IMR-90 (cell line): ENCODE results near the gene PARP11. TPM values are rescaled to one million over a fixed set of nuclear protein-coding genes. Genes with fewer than 3 reads are reported as not detected.

Experiments used
- ATAC-seq: fragments of 200-7000 bp; cut with Tn5 transposase; 2 replicates; pipeline ENCODE4 v1.9.1; 2020; ENCODE audit warnings: low read depth, mild to moderate bottlenecking, moderate library complexity
- BruUV-seq: library from RNA; stranded (reverse); fragments of 400-500 nt; replicated peaks from 2 replicates; lab custom pipeline; 2021; lab: Mats Ljungman, UMichigan
- CTCF ChIA-PET: fragments of 300-600 bp; formaldehyde crosslinking; extraction: SDS; loops from one replicate; lab custom pipeline; 2021; ENCODE audit warnings: antibody characterized with exemption; lab: Yijun Ruan, JAX
- POLR2A ChIA-PET: fragments of 300-600 bp; sonication (Branson Sonifier 250); formaldehyde crosslinking; loops from one replicate; lab custom pipeline; 2022; ENCODE audit warnings: antibody characterized with exemption; ENCODE audit not compliant: unreplicated experiment; lab: Charles Lee
- DNase-seq: peaks from one replicate; pipeline ENCODE4 v3.0.0; 2013
- H2AFZ ChIP-seq: replicated peaks from 2 replicates; pipeline ENCODE3; 2013; ENCODE audit warnings: low read length, mild to moderate bottlenecking; ENCODE audit not compliant: poor library complexity
- H2AK5ac ChIP-seq: 2 replicates; pipeline ENCODE4 v1.6.1; 2013; ENCODE audit warnings: low read depth, low read length, inconsistent platforms
- H2AK9ac ChIP-seq: replicated peaks from 2 replicates; pipeline ENCODE3; 2013; ENCODE audit warnings: mild to moderate bottlenecking, low read depth, low read length, moderate library complexity; ENCODE audit not compliant: poor library complexity
- H2BK120ac ChIP-seq: 2 replicates; pipeline ENCODE4 v1.6.1; 2013; ENCODE audit warnings: low read depth, low read length, inconsistent platforms
- H2BK15ac ChIP-seq: 3 replicates; pipeline ENCODE4 v1.6.1; 2013; ENCODE audit warnings: low read depth, low read length, inconsistent platforms
- H2BK20ac ChIP-seq: 2 replicates; pipeline ENCODE4 v1.6.1; 2013; ENCODE audit warnings: low read depth, mild to moderate bottlenecking, inconsistent platforms, low read length, moderate library complexity
- H2BK5ac ChIP-seq: 2 replicates; pipeline ENCODE4 v1.6.1; 2013; ENCODE audit warnings: mild to moderate bottlenecking, low read depth, low read length, inconsistent platforms; ENCODE audit not compliant: poor library complexity, severe bottlenecking
- H3K14ac ChIP-seq: replicated peaks from 2 replicates; pipeline ENCODE4 v1.6.1; 2013; ENCODE audit warnings: low read depth, low read length, inconsistent platforms
- H3K18ac ChIP-seq: 2 replicates; pipeline ENCODE4 v1.6.1; 2013; ENCODE audit warnings: low read depth, low read length, control low read depth
- H3K23ac ChIP-seq: 2 replicates; pipeline ENCODE4 v1.6.1; 2013; ENCODE audit warnings: low read depth, low read length, inconsistent platforms
- H3K27ac ChIP-seq: 2 replicates; pipeline ENCODE4 v1.5.1; 2013; ENCODE audit warnings: mild to moderate bottlenecking, control low read depth, low read length; ENCODE audit not compliant: insufficient read depth
- H3K27me3 ChIP-seq: 2 replicates; pipeline ENCODE4 v1.6.1; 2013; ENCODE audit warnings: low read length; ENCODE audit not compliant: control insufficient read depth, insufficient read depth
- H3K36me3 ChIP-seq: 2 replicates; pipeline ENCODE4 v1.6.1; 2013; ENCODE audit warnings: low read length, mixed read lengths; ENCODE audit not compliant: control insufficient read depth, insufficient read depth
- H3K4ac ChIP-seq: 2 replicates; pipeline ENCODE4 v1.6.1; 2013; ENCODE audit warnings: low read depth, low read length, inconsistent platforms
- H3K4me1 ChIP-seq: 2 replicates; pipeline ENCODE4 v1.6.1; 2013; ENCODE audit warnings: low read length, mixed read lengths; ENCODE audit not compliant: control insufficient read depth, insufficient read depth
- H3K4me2 ChIP-seq: 2 replicates; pipeline ENCODE4 v1.6.1; 2013; ENCODE audit warnings: low read depth, mild to moderate bottlenecking, control low read depth, low read length, moderate library complexity
- H3K4me3 ChIP-seq: 2 replicates; pipeline ENCODE4 v1.5.1; 2013; ENCODE audit warnings: low read depth, mild to moderate bottlenecking, control low read depth, low read length, moderate library complexity; ENCODE audit not compliant: insufficient read depth
- H3K56ac ChIP-seq: 2 replicates; pipeline ENCODE4 v1.6.1; 2013; ENCODE audit warnings: low read length, inconsistent platforms; ENCODE audit not compliant: insufficient read depth; ENCODE audit errors: extremely low read depth
- H3K79me1 ChIP-seq, 2 experiments: 2 replicates each; pipeline ENCODE4 v1.6.1; 2013; ENCODE audit warnings: low read length in 2 of 2, inconsistent platforms in 1 of 2, low read depth in 1 of 2
- H3K9ac ChIP-seq: 2 replicates; pipeline ENCODE4 v1.6.1; 2013; ENCODE audit warnings: low read depth, low read length, control low read depth
- H3K9me1 ChIP-seq: 2 replicates; pipeline ENCODE4 v1.6.1; 2013; ENCODE audit warnings: low read length, inconsistent platforms; ENCODE audit not compliant: insufficient read depth
- H3K9me3 ChIP-seq: 2 replicates; pipeline ENCODE4 v1.6.1; 2013; ENCODE audit warnings: low read length; ENCODE audit not compliant: control insufficient read depth, insufficient read depth
- H4K20me1 ChIP-seq: 2 replicates; pipeline ENCODE4 v1.6.1; 2013; ENCODE audit warnings: low read length, inconsistent platforms; ENCODE audit not compliant: insufficient read depth
- H4K5ac ChIP-seq: 2 replicates; pipeline ENCODE4 v1.6.1; 2013; ENCODE audit warnings: mild to moderate bottlenecking, low read depth, low read length, control low read depth
- H4K8ac ChIP-seq, 2 experiments: 2 replicates each; pipeline ENCODE4 v1.6.1; 2013; ENCODE audit warnings: low read depth in 2 of 2, low read length in 2 of 2, control low read depth in 1 of 2, inconsistent platforms in 1 of 2
- H4K91ac ChIP-seq: 2 replicates; pipeline ENCODE4 v1.6.1; 2013; ENCODE audit warnings: low read depth, low read length, inconsistent platforms; ENCODE audit not compliant: insufficient read depth
- BHLHE40 ChIP-seq: fragments of 150-350 bp; IDR thresholded peaks from 2 replicates; pipeline ENCODE4 v1.6.1; 2016; ENCODE audit warnings: mild to moderate bottlenecking, low read depth, low read length
- CEBPB ChIP-seq: IDR thresholded peaks from 2 replicates; pipeline ENCODE4 v1.6.1; 2012; ENCODE audit warnings: low read depth, low read length, improper control_type of control experiment
- CHD1 ChIP-seq: IDR thresholded peaks from 2 replicates; pipeline ENCODE4 v1.6.1; 2012; ENCODE audit warnings: low read depth, low read length, improper control_type of control experiment
- CTCF ChIP-seq: conservative IDR thresholded peaks from 2 replicates; pipeline ENCODE4 v1.5.1; 2012; ENCODE audit warnings: mild to moderate bottlenecking, low read depth, low read length, improper control_type of control experiment
- ELK1 ChIP-seq: fragments of 150-350 bp; IDR thresholded peaks from 2 replicates; pipeline ENCODE4 v1.6.1; 2016; ENCODE audit warnings: low read depth, mild to moderate bottlenecking, low read length, moderate library complexity, borderline replicate concordance
- FOS ChIP-seq: fragments of 150-350 bp; IDR thresholded peaks from 2 replicates; pipeline ENCODE4 v1.6.1; 2016; ENCODE audit warnings: low read depth, low read length
- MAFK ChIP-seq: IDR thresholded peaks from 2 replicates; pipeline ENCODE4 v1.6.1; 2012; ENCODE audit warnings: low read depth, low read length, improper control_type of control experiment
- MAZ ChIP-seq: IDR thresholded peaks from 2 replicates; pipeline ENCODE4 v1.6.1; 2012; ENCODE audit warnings: low read depth, mild to moderate bottlenecking, low read length, improper control_type of control experiment, moderate library complexity, borderline replicate concordance
- MXI1 ChIP-seq: IDR thresholded peaks from 2 replicates; pipeline ENCODE4 v1.6.1; 2012; ENCODE audit warnings: low read depth, mild to moderate bottlenecking, low read length, moderate library complexity, borderline replicate concordance
- NFE2L2 ChIP-seq: fragments of 150-350 bp; IDR thresholded peaks from 2 replicates; pipeline ENCODE4 v1.6.1; 2016; ENCODE audit warnings: low read depth, mild to moderate bottlenecking, low read length
- POLR2A ChIP-seq: IDR thresholded peaks from 2 replicates; pipeline ENCODE4 v1.6.1; 2012; ENCODE audit warnings: mild to moderate bottlenecking, low read depth, low read length
- RAD21 ChIP-seq: IDR thresholded peaks from 2 replicates; pipeline ENCODE4 v1.6.1; 2012; ENCODE audit warnings: low read length, improper control_type of control experiment
- RCOR1 ChIP-seq: IDR thresholded peaks from 2 replicates; pipeline ENCODE4 v1.6.1; 2012; ENCODE audit warnings: mild to moderate bottlenecking, low read length, improper control_type of control experiment; ENCODE audit not compliant: insufficient replicate concordance
- RFX5 ChIP-seq: IDR thresholded peaks from 2 replicates; pipeline ENCODE4 v1.8.0; 2012; ENCODE audit warnings: low read depth, mild to moderate bottlenecking, low read length, moderate library complexity
- SMC3 ChIP-seq: fragments of 150-350 bp; IDR thresholded peaks from 2 replicates; pipeline ENCODE4 v1.6.1; 2016; ENCODE audit warnings: low read depth, mild to moderate bottlenecking, antibody characterized with exemption, low read length, moderate library complexity
- USF2 ChIP-seq: fragments of 150-350 bp; IDR thresholded peaks from 2 replicates; pipeline ENCODE4 v1.6.1; 2017; ENCODE audit warnings: mild to moderate bottlenecking, antibody characterized with exemption, low read length, low read depth
- WGBS, 2 experiments: methylation state at CpG; one replicate each; pipeline versions ENCODE4 v1.1.5 to v1.1.7; 2013; ENCODE audit warnings: missing lambda C conversion rate in 2 of 2; ENCODE audit not compliant: insufficient read length in 1 of 2; ENCODE audit errors: extremely low coverage in 2 of 2; 5-methylcytosine and 5-hydroxymethylcytosine counted together
- dilution Hi-C: fragments of 300-500 bp; cut with HindIII; formaldehyde crosslinking; loops from one replicate; pipeline ENCODE4 v1.14.3; 2018; ENCODE audit warnings: low sequenced_read_pairs; ENCODE audit not compliant: unreplicated experiment
- in situ Hi-C: fragments of 300-500 bp; cut with MboI; formaldehyde crosslinking; loops from 3 replicates; pipeline ENCODE4 v1.14.3; 2019; ENCODE audit warnings: low sequenced_read_pairs, inconsistent platforms, mixed read lengths
- intact Hi-C: fragments of 100-400 bp; cut with micrococcal nuclease; formaldehyde crosslinking; loops from 2 replicates; pipeline ENCODE4 v1.10.0; 2022
- polyA plus RNA-seq, 3 experiments: library from polyadenylated mRNA; depleted of rRNA; stranded (reverse); fragments of >200 nt; gene quantifications; 2 replicates each; pipeline ENCODE4 v1.2.3, GENCODE V29; 2012; ENCODE audit warnings: low replicate concordance in 1 of 3
- total RNA-seq: library from RNA; depleted of rRNA; stranded (reverse); fragments of >200 nt; gene quantifications from 2 replicates; pipeline ENCODE4 v1.2.3, GENCODE V29; 2012

The PARP11 gene
- total and polyA plus RNA-seq, 2 of the 4 experiments (the other 2 are of a cell fraction): 1.8 to 3.0 TPM

GRCh38 chr12:3921526-3921925, 48.3 kb upstream of the PARP11 start:
- BruUV-seq: no TSS peak
- Histone ChIP-seq H2BK120ac (no peak overlapping the region), H3K79me1 (no peaks in the 10 kb centered on the region), H2BK5ac (no peak overlapping the region), H3K9me3 (no peaks in the 10 kb centered on the region), H3K4me3 (no peak overlapping the region), H3K4me1 (no peaks in the 10 kb centered on the region), H3K27me3 (peaks cover 17% of the 10 kb centered on the region), H4K91ac (no peak overlapping the region), H2AK5ac (no peak overlapping the region), H2BK20ac (no peak overlapping the region), H2AFZ (no peak overlapping the region), H4K5ac (no peak overlapping the region), H3K9ac (no peak overlapping the region), H2AK9ac (no peak overlapping the region), H3K23ac (no peak overlapping the region), H3K9me1 (no peaks in the 10 kb centered on the region), H3K36me3 (no peaks in the 10 kb centered on the region), H4K8ac (no peak overlapping the region), H3K14ac (no peak overlapping the region), H3K4me2 (no peak overlapping the region), H4K20me1 (no peaks in the 10 kb centered on the region), H3K56ac (no peak overlapping the region), H3K27ac (no peak overlapping the region), H3K18ac (no peak overlapping the region), H2BK15ac (no peak overlapping the region), H3K4ac (no peak overlapping the region)
- ChIA-PET CTCF (no interaction called here), POLR2A (no interaction called here)
- dilution Hi-C loops (no loop called here), intact Hi-C loops (no loop called here), in situ Hi-C loops (no loop called here)
- ATAC-seq (no peak), DNase-seq (no peak)
- TF ChIP-seq BHLHE40 (no peak), CHD1 (no peak), ELK1 (no peak), RAD21 (no peak), SMC3 (no peak), POLR2A (no peak), FOS (no peak), MXI1 (no peak), NFE2L2 (no peak), RFX5 (no peak), CTCF (no peak), RCOR1 (no peak), MAZ (no peak), MAFK (no peak), CEBPB (no peak), USF2 (no peak)
- no CpG with 5 or more reads among the region's 3 CpGs for WGBS, 2 experiments
